ENCODE measurements around the gene KAZN.

GRCh38 chr1:15012822-15013221, 414.3 kb downstream of the KAZN start:
- TF ChIP-seq CTCF (IDR thresholded peaks at IDR 0.05) (no peak), POLR2A (IDR thresholded peaks at IDR 0.05) (no peak)
